A549 (cell line): ENCODE results near the gene HASPIN. TPM values are rescaled to one million over a fixed set of nuclear protein-coding genes. Genes with fewer than 3 reads are reported as not detected.

Source experiments
- ATAC-seq, 2 experiments: fragments of 200-7000 bp in 1 of 2; fragments of >200 bp in 1 of 2; cut with Nextera tagmentation in 1 of 2; cut with Tn5 transposase in 1 of 2; 3 replicates each; pipeline versions ENCODE4 v1.8.0 to v1.9.1; 2018 to 2020; ENCODE audit warnings: mild to moderate bottlenecking in 1 of 2, moderate library complexity in 1 of 2
- CTCF ChIA-PET: fragments of 300-600 bp; sonication (Branson Sonifier 250); formaldehyde crosslinking; extraction: SDS; loops from one replicate; lab custom pipeline; 2021; ENCODE audit warnings: antibody characterized with exemption, inconsistent platforms; lab: Yijun Ruan, JAX
- POLR2A ChIA-PET: fragments of 350-600 bp; formaldehyde crosslinking; extraction: SDS; loops from one replicate; lab custom pipeline; 2021; ENCODE audit warnings: antibody characterized with exemption, inconsistent platforms; lab: Yijun Ruan, JAX
- DNase-seq, 2 experiments: peaks; one replicate each; pipeline versions ENCODE4 v3.0.0 to v3.0.0-alpha.2; 2011 to 2016; ENCODE audit warnings: low read depth in 1 of 2, low spot score in 1 of 2
- FAIRE-seq: peaks from 2 replicates; lab custom pipeline; 2011; peaks lifted over from hg19 to GRCh38; lab: Jason Lieb, UNC
- H3K27ac ChIP-seq, 2 experiments: fragments of >200 bp; sonication (Bioruptor Twin); formaldehyde crosslinking; 3 replicates each; pipeline ENCODE4 v1.5.1; 2016 to 2017
- H3K4me1 ChIP-seq: fragments of >200 bp; sonication (Bioruptor Twin); formaldehyde crosslinking; 3 replicates; pipeline ENCODE4 v1.6.1; 2016
- H3K4me2 ChIP-seq: fragments of >200 bp; sonication (Bioruptor Twin); formaldehyde crosslinking; 3 replicates; pipeline ENCODE4 v1.6.1; 2016
- H3K4me3 ChIP-seq: fragments of >200 bp; sonication (Bioruptor Twin); formaldehyde crosslinking; 3 replicates; pipeline ENCODE4 v1.5.1; 2016
- H3K9me3 ChIP-seq: fragments of >200 bp; sonication (Bioruptor Twin); formaldehyde crosslinking; 3 replicates; pipeline ENCODE4 v1.6.1; 2016
- CBX8 ChIP-seq: fragments of 200-600 bp; sonication (generic); IDR thresholded peaks from 2 replicates; pipeline ENCODE4 v1.6.1; 2016
- CEBPB ChIP-seq, 2 experiments: fragments of >200 bp in 1 of 2; sonication (Bioruptor Twin) in 1 of 2; formaldehyde crosslinking in 1 of 2; IDR thresholded peaks; 2 replicates each; pipeline ENCODE4 v1.6.1; 2012 to 2016
- CHD4 ChIP-seq: fragments of 200-600 bp; sonication (generic); IDR thresholded peaks from 2 replicates; pipeline ENCODE4 v1.6.1; 2016; ENCODE audit warnings: antibody characterized with exemption, mild to moderate bottlenecking, borderline replicate concordance
- EP300 ChIP-seq, 2 experiments: fragments of >200 bp; sonication (Bioruptor Twin); formaldehyde crosslinking; IDR thresholded peaks; 2 replicates in 1 of 2; 3 replicates in 1 of 2; pipeline ENCODE4 v1.6.1; 2016 to 2017
- FOXS1 ChIP-seq: fragments of 250-450 bp; sonication (Bioruptor Pico); IDR thresholded peaks from 2 replicates; pipeline ENCODE4 v1.5.0; 2020; ENCODE audit warnings: mild to moderate bottlenecking, moderate library complexity
- HEYL ChIP-seq: fragments of 250-450 bp; sonication (Bioruptor Pico); IDR thresholded peaks from 2 replicates; pipeline ENCODE4 v1.8.0; 2021; ENCODE audit warnings: mild to moderate bottlenecking, moderate library complexity
- HOXA7 ChIP-seq: fragments of 250-450 bp; sonication (Bioruptor Pico); IDR thresholded peaks from 2 replicates; pipeline ENCODE4 v1.5.0; 2020; ENCODE audit warnings: mild to moderate bottlenecking, moderate library complexity
- HOXB13 ChIP-seq: fragments of 250-450 bp; sonication (Bioruptor Pico); IDR thresholded peaks from 2 replicates; pipeline ENCODE4 v1.5.0; 2020; ENCODE audit warnings: low read depth, mild to moderate bottlenecking, moderate library complexity
- JUN ChIP-seq, 2 experiments: fragments of >200 bp; sonication (Bioruptor Twin); formaldehyde crosslinking; IDR thresholded peaks; 2 replicates in 1 of 2; 3 replicates in 1 of 2; pipeline ENCODE4 v1.6.1; 2016 to 2017
- MYC ChIP-seq: IDR thresholded peaks from 2 replicates; pipeline ENCODE4 v1.6.1; 2012; ENCODE audit warnings: mild to moderate bottlenecking, inconsistent platforms, low read length, improper control_type of control experiment, borderline replicate concordance
- NPAS2 ChIP-seq: fragments of 250-450 bp; sonication (Bioruptor Pico); IDR thresholded peaks from 2 replicates; pipeline ENCODE4 v1.8.0; 2022; ENCODE audit warnings: mild to moderate bottlenecking, moderate library complexity, borderline replicate concordance
- PHF8 ChIP-seq: fragments of 200-600 bp; sonication (generic); IDR thresholded peaks from 2 replicates; pipeline ENCODE4 v1.6.1; 2016; ENCODE audit warnings: low read depth, mild to moderate bottlenecking, antibody characterized with exemption, moderate library complexity, borderline replicate concordance
- POLR2A ChIP-seq: IDR thresholded peaks from 2 replicates; pipeline ENCODE4 v1.6.1; 2012; ENCODE audit warnings: mild to moderate bottlenecking, low read length
- POLR2AphosphoS2 ChIP-seq: conservative IDR thresholded peaks from 2 replicates; pipeline ENCODE4 v1.6.1; 2012; ENCODE audit warnings: low read length, improper control_type of control experiment, inconsistent platforms
- RAD21 ChIP-seq, 2 experiments: fragments of >200 bp in 1 of 2; sonication (Bioruptor Twin) in 1 of 2; formaldehyde crosslinking in 1 of 2; IDR thresholded peaks in 1 of 2; conservative IDR thresholded peaks in 1 of 2; 2 replicates in 1 of 2; 3 replicates in 1 of 2; pipeline ENCODE4 v1.6.1; 2012 to 2018; ENCODE audit warnings: inconsistent platforms in 1 of 2
- RARB ChIP-seq: fragments of 250-450 bp; sonication (Bioruptor Pico); IDR thresholded peaks from 2 replicates; pipeline ENCODE4 v1.8.0; 2021; ENCODE audit warnings: mild to moderate bottlenecking, moderate library complexity
- RCOR1 ChIP-seq: fragments of 150-350 bp; IDR thresholded peaks from 2 replicates; pipeline ENCODE4 v1.6.1; 2014; ENCODE audit warnings: antibody characterized with exemption, low read length, low read depth
- RFX5 ChIP-seq: fragments of 450-650 bp; IDR thresholded peaks from 2 replicates; pipeline ENCODE4 v1.7.1; 2014; ENCODE audit warnings: antibody characterized with exemption, mild to moderate bottlenecking, moderate library complexity
- RNF2 ChIP-seq: fragments of 200-600 bp; sonication (generic); IDR thresholded peaks from 2 replicates; pipeline ENCODE4 v1.6.1; 2016; ENCODE audit warnings: low read depth, mild to moderate bottlenecking, antibody characterized with exemption, moderate library complexity, borderline replicate concordance
- TFCP2L1 ChIP-seq: fragments of 250-450 bp; sonication (Bioruptor Pico); IDR thresholded peaks from 2 replicates; pipeline ENCODE4 v1.5.0; 2021; ENCODE audit warnings: mild to moderate bottlenecking
- TP53 ChIP-seq: fragments of 250-450 bp; sonication (Bioruptor Pico); IDR thresholded peaks from 2 replicates; pipeline ENCODE4 v1.5.0; 2021; ENCODE audit warnings: mild to moderate bottlenecking, moderate library complexity
- ZC3H11A ChIP-seq: fragments of 450-650 bp; IDR thresholded peaks from 2 replicates; pipeline ENCODE4 v1.6.1; 2014; ENCODE audit warnings: antibody characterized with exemption, mild to moderate bottlenecking
- ZFP36 ChIP-seq: fragments of 450-650 bp; IDR thresholded peaks from 2 replicates; pipeline ENCODE4 v1.6.1; 2014; ENCODE audit warnings: borderline replicate concordance; ENCODE audit not compliant: partially characterized antibody
- ZSCAN20 ChIP-seq: fragments of 250-450 bp; sonication (Bioruptor Pico); IDR thresholded peaks from 2 replicates; pipeline ENCODE4 v1.8.0; 2022; ENCODE audit warnings: mild to moderate bottlenecking, moderate library complexity
- WGBS: methylation state at CpG from one replicate; pipeline ENCODE4 v1.1.6; 2017; ENCODE audit errors: missing lambda C conversion rate; 5-methylcytosine and 5-hydroxymethylcytosine counted together
- polyA plus RNA-seq, 4 experiments: library from polyadenylated mRNA; depleted of rRNA in 3 of 4; stranded (reverse); fragments of >200 nt; fragmentation: RNase III in 1 of 4; extraction: RNeasy Plus Mini Kit Qiagen cat#74134 plus additional on column Dnase treatment in 1 of 4; gene quantifications; 2 replicates in 3 of 4; 3 replicates in 1 of 4; pipeline ENCODE4 v1.2.3, GENCODE V29; 2011 to 2017
- TF ChIP-seq, protein P1 (sequence below): fragments of >200 bp; sonication (Bioruptor Twin); formaldehyde crosslinking; IDR thresholded peaks from 3 replicates; pipeline ENCODE4 v1.5.1; 2016
- TF ChIP-seq, protein P2 (sequence below): fragments of >200 bp; sonication (Bioruptor Twin); formaldehyde crosslinking; IDR thresholded peaks from 2 replicates; pipeline ENCODE4 v1.6.1; 2016
- TF ChIP-seq, protein P3 (sequence below): fragments of 450-650 bp; IDR thresholded peaks from 2 replicates; pipeline ENCODE4 v1.6.1; 2014; ENCODE audit warnings: antibody characterized with exemption
- TF ChIP-seq, protein P4 (sequence below): IDR thresholded peaks from 2 replicates; pipeline ENCODE4 v1.6.1; 2012; ENCODE audit warnings: low read depth, borderline replicate concordance

The HASPIN gene
- polyA plus RNA-seq, 2 of the 4 experiments (the other 2 are of a cell fraction) = 8.7 to 11.5 TPM

DNA sequence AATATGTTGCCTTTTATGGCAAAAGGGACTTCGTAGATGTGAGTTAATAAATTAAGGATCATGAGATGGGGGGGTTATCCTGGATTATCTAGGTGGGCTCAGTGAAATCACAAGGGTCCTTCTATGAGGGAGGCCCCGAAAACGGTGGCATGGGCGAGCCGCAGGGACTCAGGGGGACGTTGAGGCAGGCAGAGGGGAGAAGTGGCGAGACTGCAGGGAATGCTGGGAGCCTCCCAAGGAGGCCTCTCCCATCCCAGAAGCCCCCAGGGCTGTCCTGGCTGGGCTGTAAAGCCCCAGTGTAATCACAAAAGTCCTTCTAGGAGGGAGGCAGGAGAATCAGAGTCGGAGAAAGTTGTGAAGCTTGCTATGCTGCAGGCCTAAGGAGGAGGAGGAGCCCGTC is 42.3 kb downstream of the HASPIN start:
- DNase-seq = no peak
- FAIRE-seq = no peak
- ChIA-PET CTCF (interaction anchor here (1.9 to 2.3 kb wide), 2 partner anchors 14 to 28 kb away, joined by 5 to 6 read pairs; no protein-coding TSS in a partner anchor), POLR2A (no interaction called here)
- TF ChIP-seq NPAS2 (CRISPR knock-in tag) = no peak
- TF ChIP-seq RAD21 (conservative IDR thresholded peaks at IDR 0.05 in 1 of 2, IDR thresholded peaks at IDR 0.05 in 1 of 2) = no peak
- TF ChIP-seq EP300 (IDR thresholded peaks at IDR 0.05) = no peak
- TF ChIP-seq, protein P1, sequence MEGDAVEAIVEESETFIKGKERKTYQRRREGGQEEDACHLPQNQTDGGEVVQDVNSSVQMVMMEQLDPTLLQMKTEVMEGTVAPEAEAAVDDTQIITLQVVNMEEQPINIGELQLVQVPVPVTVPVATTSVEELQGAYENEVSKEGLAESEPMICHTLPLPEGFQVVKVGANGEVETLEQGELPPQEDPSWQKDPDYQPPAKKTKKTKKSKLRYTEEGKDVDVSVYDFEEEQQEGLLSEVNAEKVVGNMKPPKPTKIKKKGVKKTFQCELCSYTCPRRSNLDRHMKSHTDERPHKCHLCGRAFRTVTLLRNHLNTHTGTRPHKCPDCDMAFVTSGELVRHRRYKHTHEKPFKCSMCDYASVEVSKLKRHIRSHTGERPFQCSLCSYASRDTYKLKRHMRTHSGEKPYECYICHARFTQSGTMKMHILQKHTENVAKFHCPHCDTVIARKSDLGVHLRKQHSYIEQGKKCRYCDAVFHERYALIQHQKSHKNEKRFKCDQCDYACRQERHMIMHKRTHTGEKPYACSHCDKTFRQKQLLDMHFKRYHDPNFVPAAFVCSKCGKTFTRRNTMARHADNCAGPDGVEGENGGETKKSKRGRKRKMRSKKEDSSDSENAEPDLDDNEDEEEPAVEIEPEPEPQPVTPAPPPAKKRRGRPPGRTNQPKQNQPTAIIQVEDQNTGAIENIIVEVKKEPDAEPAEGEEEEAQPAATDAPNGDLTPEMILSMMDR = no peak
- no peak for TF ChIP-seq HOXA7 (CRISPR knock-in tag)
- TF ChIP-seq, protein P2, sequence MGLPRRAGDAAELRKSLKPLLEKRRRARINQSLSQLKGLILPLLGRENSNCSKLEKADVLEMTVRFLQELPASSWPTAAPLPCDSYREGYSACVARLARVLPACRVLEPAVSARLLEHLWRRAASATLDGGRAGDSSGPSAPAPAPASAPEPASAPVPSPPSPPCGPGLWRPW = no peak
- no peak for TF ChIP-seq JUN (IDR thresholded peaks at IDR 0.05)
- no peak for TF ChIP-seq FOXS1 (CRISPR knock-in tag)
- TF ChIP-seq TFCP2L1 (CRISPR knock-in tag) = no peak
- TF ChIP-seq RFX5 = no peak
- TF ChIP-seq RCOR1 = no peak
- TF ChIP-seq HOXB13 (CRISPR knock-in tag) = no peak
- TF ChIP-seq RNF2 = no peak
- no peak for TF ChIP-seq PHF8
- TF ChIP-seq POLR2A = no peak
- no peak for TF ChIP-seq ZC3H11A
- Histone ChIP-seq H3K9me3 (no peaks in the 10 kb centered on the region), H3K4me1 (no peaks in the 10 kb centered on the region), H3K4me2 (no peak overlapping the region), H3K27ac (no peak overlapping the region), H3K4me3 (no peak overlapping the region)
- no peak for ATAC-seq
- 71% methylated on average over 9 of the region's 9 CpGs for WGBS

DNA sequence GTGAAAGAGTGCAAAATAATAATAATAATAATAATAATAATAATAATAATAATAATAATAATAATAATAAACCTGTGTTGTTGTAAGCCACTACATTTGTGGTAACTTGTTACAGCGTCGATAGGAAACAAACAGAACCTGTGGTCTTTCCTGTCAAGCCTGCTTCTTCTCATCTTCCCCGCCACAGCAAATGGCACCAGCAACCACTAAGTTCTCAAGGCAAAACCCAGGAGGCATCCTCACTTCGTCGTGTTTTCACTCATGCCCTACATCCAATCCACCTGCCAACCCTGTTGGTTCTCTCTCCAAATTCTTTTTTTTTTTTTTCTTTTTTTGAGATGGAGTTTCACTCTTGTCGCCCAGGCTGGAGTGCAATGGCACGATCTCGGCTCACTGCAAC is 43.1 kb downstream of the HASPIN start:
- ATAC-seq (no peak), DNase-seq (no peak), FAIRE-seq (no peak)
- TF ChIP-seq HOXB13 (CRISPR knock-in tag) (no peak), POLR2AphosphoS2 (no peak)
- Histone ChIP-seq H3K4me1 (no peaks in the 10 kb centered on the region), H3K4me2 (no peak overlapping the region), H3K27ac (no peak overlapping the region), H3K4me3 (no peak overlapping the region), H3K9me3 (no peaks in the 10 kb centered on the region)
- 88% methylated on average over 8 of the region's 8 CpGs for WGBS
- ChIA-PET POLR2A (no interaction called here), CTCF (interaction anchor here (1.9 to 2.3 kb wide), 2 partner anchors 15 to 29 kb away, joined by 5 to 6 read pairs; no protein-coding TSS in a partner anchor)

DNA sequence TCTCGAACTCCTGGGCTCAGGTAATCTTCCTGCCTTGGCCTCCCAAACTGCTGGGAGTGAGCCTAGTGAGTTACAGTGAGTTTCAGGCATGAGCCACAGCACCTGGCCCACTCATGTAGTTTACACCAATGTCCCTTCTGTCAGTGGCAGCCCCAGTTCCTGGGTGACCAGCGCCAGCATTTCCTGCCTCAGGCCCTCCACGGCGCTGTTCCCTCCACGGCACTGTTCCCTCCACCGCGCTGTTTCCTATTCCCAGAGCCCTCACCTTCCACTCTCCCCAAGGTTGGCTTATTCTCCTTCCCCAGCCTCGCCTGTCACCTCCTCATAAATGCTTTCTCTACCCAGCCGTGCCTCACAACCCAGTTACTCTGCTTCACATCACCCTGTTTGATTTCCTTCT is 44.6 kb downstream of the HASPIN start:
- FAIRE-seq (no peak), ATAC-seq (no peak), DNase-seq (no peak)
- H3K4me3 ChIP-seq = no peak overlapping the region
- H3K4me1 ChIP-seq = peaks cover 3% of the 10 kb centered on the region
- POLR2A ChIA-PET = no interaction called here
- H3K4me2 ChIP-seq = no peak overlapping the region
- H3K27ac ChIP-seq = no peak overlapping the region
- 79% methylated on average over 9 of the region's 9 CpGs for WGBS
- TF ChIP-seq TP53 (CRISPR knock-in tag) (no peak), HOXB13 (CRISPR knock-in tag) (no peak), CBX8 (no peak), CHD4 (no peak), ZFP36 (no peak), JUN (IDR thresholded peaks at IDR 0.05) (no peak), ZSCAN20 (CRISPR knock-in tag) (no peak), HOXA7 (CRISPR knock-in tag) (no peak), FOXS1 (CRISPR knock-in tag) (no peak), CEBPB (IDR thresholded peaks at IDR 0.05) (no peak), MYC (no peak), RARB (CRISPR knock-in tag) (no peak), HEYL (CRISPR knock-in tag) (no peak)
- TF ChIP-seq, protein P3, sequence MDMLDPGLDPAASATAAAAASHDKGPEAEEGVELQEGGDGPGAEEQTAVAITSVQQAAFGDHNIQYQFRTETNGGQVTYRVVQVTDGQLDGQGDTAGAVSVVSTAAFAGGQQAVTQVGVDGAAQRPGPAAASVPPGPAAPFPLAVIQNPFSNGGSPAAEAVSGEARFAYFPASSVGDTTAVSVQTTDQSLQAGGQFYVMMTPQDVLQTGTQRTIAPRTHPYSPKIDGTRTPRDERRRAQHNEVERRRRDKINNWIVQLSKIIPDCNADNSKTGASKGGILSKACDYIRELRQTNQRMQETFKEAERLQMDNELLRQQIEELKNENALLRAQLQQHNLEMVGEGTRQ = no peak
- TF ChIP-seq, protein P4, sequence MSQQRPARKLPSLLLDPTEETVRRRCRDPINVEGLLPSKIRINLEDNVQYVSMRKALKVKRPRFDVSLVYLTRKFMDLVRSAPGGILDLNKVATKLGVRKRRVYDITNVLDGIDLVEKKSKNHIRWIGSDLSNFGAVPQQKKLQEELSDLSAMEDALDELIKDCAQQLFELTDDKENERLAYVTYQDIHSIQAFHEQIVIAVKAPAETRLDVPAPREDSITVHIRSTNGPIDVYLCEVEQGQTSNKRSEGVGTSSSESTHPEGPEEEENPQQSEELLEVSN = no peak
- CTCF ChIA-PET = interaction anchor here (0.6 to 2.0 kb wide), 3 partner anchors 19 to 59 kb away, joined by 3 to 15 read pairs (median 7); no protein-coding TSS in a partner anchor
- H3K9me3 ChIP-seq = no peaks in the 10 kb centered on the region
